Duodenal mucosa (tissue), 2 donors: ENCODE results near the gene ETV5.

Experiments
- H3K27ac ChIP-seq: one replicate; pipeline ENCODE4 v1.7.0; 2013; ENCODE audit warnings: low read depth, low read length
- H3K27me3 ChIP-seq, 2 donors: one replicate each; pipeline ENCODE4 v1.7.0; 2013; ENCODE audit warnings: low read length in 2 of 2, control low read depth in 1 of 2; ENCODE audit not compliant: insufficient read depth in 2 of 2, control insufficient read depth in 1 of 2
- H3K36me3 ChIP-seq, 2 donors: one replicate each; pipeline ENCODE4 v1.7.0; 2013; ENCODE audit warnings: low read length in 2 of 2, control low read depth in 1 of 2; ENCODE audit not compliant: insufficient read depth in 2 of 2, control insufficient read depth in 1 of 2
- H3K4me1 ChIP-seq, 2 donors: one replicate each; pipeline ENCODE4 v1.7.0; 2013; ENCODE audit warnings: low read length in 2 of 2, control low read depth in 1 of 2; ENCODE audit not compliant: insufficient read depth in 2 of 2, control insufficient read depth in 1 of 2
- H3K4me3 ChIP-seq, 2 donors: one replicate each; pipeline ENCODE4 v1.7.0; 2013; ENCODE audit warnings: low read length in 2 of 2, low read depth in 1 of 2
- H3K9ac ChIP-seq, 2 donors: one replicate each; pipeline ENCODE4 v1.7.0; 2013; ENCODE audit warnings: low read length in 2 of 2, low read depth in 1 of 2
- H3K9me3 ChIP-seq, 2 donors: one replicate each; pipeline ENCODE4 v1.7.0; 2013; ENCODE audit warnings: low read length in 2 of 2, control low read depth in 1 of 2; ENCODE audit not compliant: control insufficient read depth in 1 of 2

The ETV5 gene

DNA sequence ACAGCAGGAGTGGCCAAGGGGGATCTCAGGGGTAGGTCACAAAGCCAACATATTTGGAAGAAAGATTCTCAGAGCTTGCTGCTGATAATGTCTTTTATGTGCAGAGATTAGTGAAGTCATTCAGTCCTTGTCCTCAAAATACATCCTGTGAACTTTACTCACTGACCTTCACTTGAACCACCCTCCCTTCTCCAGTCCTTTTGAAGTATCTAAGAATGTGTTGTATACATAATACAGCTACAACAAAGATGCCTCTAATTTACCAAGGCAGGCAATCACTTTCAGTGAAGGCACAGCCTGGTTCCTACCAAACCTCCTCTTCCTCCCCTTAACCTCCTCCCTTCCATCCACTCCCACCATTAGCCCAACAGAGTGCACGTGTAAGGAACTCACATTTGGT, 38.3 kb downstream of the ETV5 start:
- H3K9ac ChIP-seq, result no peak overlapping the region
- H3K27ac ChIP-seq, result no peak overlapping the region
- H3K9me3 ChIP-seq, result no peaks in the 10 kb centered on the region
- no peak overlapping the region for H3K4me3 ChIP-seq
- no peaks in the 10 kb centered on the region for H3K36me3 ChIP-seq
- H3K27me3 ChIP-seq, result no peaks in the 10 kb centered on the region
- H3K4me1 ChIP-seq, result peaks cover 0 to 4% of the 10 kb centered on the region in 2 donors

DNA sequence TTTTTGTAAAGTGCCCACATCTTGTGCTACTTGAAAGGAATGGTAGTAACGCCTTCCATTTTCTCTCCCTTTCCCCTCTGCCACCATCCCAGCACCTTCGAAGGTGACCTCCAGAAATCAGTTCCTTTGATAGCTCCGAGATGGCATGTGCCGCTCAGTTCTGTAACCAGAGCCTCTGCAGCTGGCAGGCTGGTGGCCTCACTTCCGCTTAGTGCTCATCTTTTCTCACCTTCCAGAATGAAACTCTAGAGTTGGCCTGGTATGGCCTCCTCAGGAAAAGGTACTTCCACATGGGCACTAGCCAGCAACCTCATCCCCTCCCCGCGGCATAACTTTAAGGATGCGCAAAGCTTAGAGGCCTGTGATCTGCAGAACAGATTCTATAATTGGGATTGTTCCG, 38.8 kb downstream of the ETV5 start:
- peaks cover 0 to 4% of the 10 kb centered on the region in 2 donors for H3K4me1 ChIP-seq
- no peaks in the 10 kb centered on the region for H3K36me3 ChIP-seq
- H3K9ac ChIP-seq, result no peak overlapping the region
- no peak overlapping the region for H3K4me3 ChIP-seq
- H3K27ac ChIP-seq, result no peak overlapping the region
- no peaks in the 10 kb centered on the region for H3K27me3 ChIP-seq
- no peaks in the 10 kb centered on the region for H3K9me3 ChIP-seq

DNA sequence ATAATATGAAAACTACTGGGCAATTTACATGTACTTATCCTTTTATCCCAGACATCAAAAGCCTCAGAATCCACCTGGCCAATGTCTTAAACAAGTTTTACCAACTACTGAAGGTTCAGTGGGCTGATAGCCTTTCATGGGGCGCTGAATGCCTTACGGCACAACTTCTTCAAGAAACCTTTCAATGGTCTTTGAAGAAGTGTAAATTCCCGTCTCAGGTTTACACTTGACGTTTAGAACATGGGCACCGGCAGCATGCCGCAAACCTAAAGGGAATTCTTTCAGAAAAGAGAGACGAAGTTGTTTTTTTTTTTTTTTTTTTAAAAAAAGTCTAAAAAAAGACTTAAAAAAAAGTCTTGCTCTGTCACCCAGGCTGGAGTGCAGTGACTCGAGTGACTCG, 39.7 kb downstream of the ETV5 start:
- Histone ChIP-seq H3K4me1 (peaks cover 0 to 4% of the 10 kb centered on the region in 2 donors), H3K9me3 (no peaks in the 10 kb centered on the region)

DNA sequence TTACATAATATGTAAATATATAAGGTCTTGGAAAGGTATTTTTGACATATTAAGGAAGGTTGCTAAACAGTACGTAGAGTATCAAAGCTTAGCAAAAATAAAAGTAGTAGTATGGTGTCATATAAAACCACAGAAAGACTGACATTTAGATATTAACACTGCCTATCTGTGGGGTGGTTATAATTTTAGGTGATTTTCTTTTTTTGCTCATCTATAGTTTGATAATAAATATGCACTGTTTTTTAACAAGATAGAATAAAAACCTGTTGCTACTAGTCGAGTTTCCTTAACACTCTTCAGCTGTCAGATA, 40.7 kb downstream of the ETV5 start:
- Histone ChIP-seq H3K4me3 (no peak overlapping the region), H3K4me1 (peaks cover 0 to 4% of the 10 kb centered on the region in 2 donors), H3K9me3 (no peaks in the 10 kb centered on the region), H3K27me3 (no peaks in the 10 kb centered on the region), H3K9ac (no peak overlapping the region), H3K36me3 (no peaks in the 10 kb centered on the region), H3K27ac (no peak overlapping the region)

More for the DNA sequence above, 39.7 kb downstream of the ETV5 start:
- Histone ChIP-seq H3K4me3 (no peak overlapping the region), H3K36me3 (no peaks in the 10 kb centered on the region), H3K27me3 (no peaks in the 10 kb centered on the region), H3K27ac (no peak overlapping the region), H3K9ac (no peak overlapping the region)

DNA sequence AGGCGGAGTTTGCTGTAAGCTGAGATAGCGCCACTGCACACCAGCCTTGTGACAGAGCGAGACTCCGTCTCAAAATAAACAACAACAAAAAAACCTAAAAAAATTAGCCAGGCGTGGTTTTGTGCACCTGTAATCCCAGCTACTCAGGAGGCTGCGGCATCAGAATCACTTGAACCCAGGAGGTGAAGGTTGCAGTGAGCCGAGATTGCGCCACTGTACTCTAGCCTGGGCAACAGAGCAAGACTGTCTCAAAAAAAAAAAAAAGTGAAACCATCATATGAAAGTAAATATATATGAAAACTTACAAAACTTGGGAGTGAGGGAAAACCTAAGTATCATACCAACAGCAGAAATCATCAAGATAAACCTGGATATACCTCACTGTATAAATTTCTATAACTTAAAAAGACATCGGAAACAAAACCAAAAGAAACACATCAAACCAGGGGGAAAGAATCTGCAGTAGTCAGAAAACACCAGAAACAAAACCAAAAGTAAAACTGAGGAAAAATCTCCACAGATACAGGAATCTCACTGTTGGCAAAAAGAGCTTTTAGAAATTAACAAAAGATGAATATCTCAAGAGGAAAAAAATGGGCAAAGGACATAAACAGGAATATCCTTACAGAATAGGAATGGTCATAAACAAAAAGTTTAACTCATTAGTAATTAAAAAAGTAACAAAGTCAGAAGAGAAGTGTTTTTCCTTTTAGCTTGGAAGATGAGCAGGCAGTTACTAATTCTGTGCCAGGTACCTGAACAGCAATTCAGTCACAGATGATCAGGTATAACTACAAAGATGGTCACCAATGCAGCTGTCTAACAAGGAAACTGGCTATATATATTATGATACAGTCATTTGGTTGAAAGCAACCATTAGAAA, 41.3 kb downstream of the ETV5 start:
- no peak overlapping the region for H3K27ac ChIP-seq
- no peaks in the 10 kb centered on the region for H3K9me3 ChIP-seq
- no peaks in the 10 kb centered on the region for H3K27me3 ChIP-seq
- peak overlapping the region in 1 of 2 donors; percentile 11 for H3K4me3 ChIP-seq
- peaks cover 0 to 4% of the 10 kb centered on the region in 2 donors for H3K4me1 ChIP-seq
- no peak overlapping the region for H3K9ac ChIP-seq
- no peaks in the 10 kb centered on the region for H3K36me3 ChIP-seq

DNA sequence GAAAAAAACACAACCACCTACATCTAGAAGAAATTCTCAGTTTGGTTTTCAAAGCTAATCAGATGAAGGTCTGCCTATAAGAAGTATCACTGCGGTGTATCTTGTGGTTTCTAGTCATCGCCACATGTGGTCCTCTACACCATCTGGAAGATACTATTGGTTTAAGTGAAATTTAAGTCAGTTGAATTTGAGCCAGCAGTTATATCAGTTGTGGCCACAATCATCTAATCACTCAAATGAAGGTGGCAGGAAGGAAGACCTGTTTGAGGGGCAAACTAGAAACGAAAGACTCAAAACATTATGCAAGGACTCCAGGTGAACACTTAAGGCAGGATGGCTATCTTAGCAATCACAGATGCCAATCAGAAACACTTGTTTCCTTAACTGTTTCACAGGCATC, 48.7 kb downstream of the ETV5 start:
- Histone ChIP-seq H3K4me1 (no peaks in the 10 kb centered on the region), H3K4me3 (no peak overlapping the region), H3K27me3 (peaks cover 0 to 3% of the 10 kb centered on the region in 2 donors), H3K9me3 (no peaks in the 10 kb centered on the region), H3K36me3 (no peaks in the 10 kb centered on the region), H3K27ac (no peak overlapping the region), H3K9ac (no peak overlapping the region)

- Histone ChIP-seq H3K36me3 (no peaks in the 10 kb centered on the region), H3K9me3 (no peaks in the 10 kb centered on the region), H3K27me3 (peaks cover 0 to 3% of the 10 kb centered on the region in 2 donors), H3K9ac (no peak overlapping the region), H3K4me3 (no peak overlapping the region), H3K4me1 (peaks cover 6% of the 10 kb centered on the region in 2 donors), H3K27ac (no peak overlapping the region)
Observed at GRCh38 chr3:186059192-186059591, 49.7 kb downstream of the ETV5 start.

DNA sequence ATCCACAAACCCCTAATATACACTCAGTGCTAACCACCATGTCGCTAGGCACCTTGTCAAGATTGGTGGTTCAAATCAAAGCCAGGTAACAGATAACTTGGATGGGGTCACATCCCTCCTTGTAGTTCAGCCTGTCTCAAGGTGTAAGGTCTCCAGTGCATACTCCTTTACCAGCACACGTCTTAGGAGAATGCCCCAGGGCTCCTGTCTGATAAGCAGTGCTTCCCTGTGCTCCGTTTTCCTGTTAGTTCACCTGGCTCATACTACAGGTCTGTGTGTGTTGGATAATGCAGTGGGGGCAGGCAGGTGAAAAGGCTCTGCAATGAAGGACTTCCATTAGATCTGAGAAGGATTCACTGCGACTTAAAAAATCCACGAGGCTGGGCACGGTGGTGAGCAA, 50.7 kb downstream of the ETV5 start:
- peaks cover 0 to 3% of the 10 kb centered on the region in 2 donors for H3K27me3 ChIP-seq
- no peaks in the 10 kb centered on the region for H3K36me3 ChIP-seq
- H3K9me3 ChIP-seq, result no peaks in the 10 kb centered on the region
- H3K9ac ChIP-seq, result no peak overlapping the region
- H3K4me3 ChIP-seq, result no peak overlapping the region
- H3K27ac ChIP-seq, result no peak overlapping the region
- H3K4me1 ChIP-seq, result peaks cover 6 to 11% of the 10 kb centered on the region in 2 donors

GRCh38 chr3:186057594-186057993, 51.3 kb downstream of the ETV5 start:
- Histone ChIP-seq H3K4me3 (no peak overlapping the region), H3K27ac (no peak overlapping the region), H3K9ac (no peak overlapping the region), H3K4me1 (peaks cover 6 to 11% of the 10 kb centered on the region in 2 donors), H3K27me3 (peaks cover 0 to 3% of the 10 kb centered on the region in 2 donors), H3K36me3 (no peaks in the 10 kb centered on the region), H3K9me3 (no peaks in the 10 kb centered on the region)

DNA sequence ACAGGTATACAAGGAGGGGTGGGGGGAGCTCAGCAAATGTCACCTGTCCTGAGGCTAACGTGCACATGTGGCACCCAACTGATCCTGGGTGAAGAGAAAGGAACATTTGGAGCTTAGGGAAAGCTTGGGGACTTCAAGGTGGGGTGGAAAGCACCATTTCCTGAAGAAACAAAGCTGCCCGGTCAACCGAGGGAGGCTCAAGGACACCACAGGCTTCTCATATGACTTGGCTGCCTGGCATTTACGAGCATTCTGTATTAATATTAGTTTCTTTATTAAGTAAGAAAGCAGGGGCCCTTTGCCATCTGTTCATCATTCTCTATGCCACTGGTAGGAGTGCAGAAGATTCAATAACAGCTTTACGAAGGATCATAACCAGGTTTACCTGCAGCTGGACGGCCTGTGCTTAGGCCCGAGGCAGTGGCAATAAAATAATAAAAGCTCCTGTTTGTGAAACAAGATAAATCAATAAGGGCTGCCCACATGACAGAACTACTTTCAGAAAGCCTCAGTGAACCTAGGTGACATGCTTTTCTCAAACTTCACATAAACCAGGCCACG, 54.0 kb downstream of the ETV5 start:
- Histone ChIP-seq H3K9ac (no peak overlapping the region), H3K36me3 (no peaks in the 10 kb centered on the region), H3K27me3 (peaks cover 0 to 3% of the 10 kb centered on the region in 2 donors), H3K27ac (no peak overlapping the region), H3K4me1 (peaks cover 6 to 11% of the 10 kb centered on the region in 2 donors), H3K4me3 (no peak overlapping the region), H3K9me3 (no peaks in the 10 kb centered on the region)
